CD4-positive, alpha-beta T cell treated with Interleukin-1 beta for 1 hour (primary cell): ENCODE measurements around the gene ENTPD2.
"Not testable (repeated sequence)": the region's sequence is repeated elsewhere in the genome, so short reads cannot be mapped to it uniquely, and the experiment has no call there.

ENCODE experiments used
- DNase-seq, 2 donors: peaks; one replicate each; pipeline ENCODE4 v3.0.0-alpha.2; 2020 to 2022

Gene ENTPD2

DNA sequence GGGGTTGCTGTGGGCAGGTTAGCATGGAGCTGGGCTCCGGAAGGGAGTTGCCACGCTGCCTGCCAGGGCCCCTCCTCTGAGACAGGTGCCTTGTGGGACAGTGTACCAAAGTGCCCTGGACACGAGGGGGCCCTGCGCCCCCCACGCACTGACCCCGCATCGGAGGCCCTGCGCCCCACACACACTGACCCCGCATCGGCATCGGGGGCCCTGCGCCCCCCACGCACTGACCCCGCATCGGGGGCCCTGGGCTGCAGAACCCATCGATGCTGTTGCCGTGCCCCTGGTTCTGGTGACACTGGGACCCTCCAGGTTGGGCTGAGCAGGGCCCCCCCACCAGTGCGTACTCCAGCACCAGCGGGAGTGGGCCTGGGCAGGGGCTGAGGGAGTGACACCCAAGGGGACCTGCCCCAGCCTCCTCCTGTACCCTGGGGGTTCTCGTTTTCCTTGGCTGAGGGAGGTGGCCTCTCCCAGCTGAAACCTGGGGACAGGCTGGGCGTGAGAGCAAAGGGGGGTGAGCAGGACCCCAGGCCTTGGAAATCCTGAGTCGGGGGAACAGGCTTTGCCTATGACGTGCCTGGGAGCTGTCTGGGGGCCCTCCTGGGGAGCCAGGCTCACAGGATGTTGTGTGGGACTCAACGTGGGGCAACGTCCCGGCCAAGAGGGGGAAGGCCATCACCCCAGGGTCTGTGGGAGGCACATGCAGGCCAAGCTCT is 9.6 kb upstream of the ENTPD2 start:
- no peak for DNase-seq

DNA sequence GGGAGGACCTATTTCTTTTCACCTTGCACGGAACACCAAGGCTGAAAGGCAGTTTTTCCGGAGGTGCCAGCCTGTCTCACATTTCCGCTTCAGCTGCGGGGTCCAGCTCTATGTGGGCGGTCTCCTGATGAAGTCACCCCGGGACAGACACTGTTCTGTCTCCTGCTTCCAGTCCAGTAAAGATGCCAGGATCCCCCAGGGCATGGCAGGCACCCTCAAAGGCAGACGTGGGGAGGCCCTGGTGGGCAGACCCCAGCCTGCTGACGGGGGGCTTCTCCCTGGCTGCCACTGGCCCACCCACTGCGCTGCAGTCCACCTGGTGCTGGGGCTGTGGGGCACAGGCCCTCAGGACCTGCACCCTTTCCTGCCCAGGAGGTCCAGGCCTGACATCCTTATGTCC is 8.9 kb upstream of the ENTPD2 start:
- not testable (repeated sequence) for DNase-seq

DNA sequence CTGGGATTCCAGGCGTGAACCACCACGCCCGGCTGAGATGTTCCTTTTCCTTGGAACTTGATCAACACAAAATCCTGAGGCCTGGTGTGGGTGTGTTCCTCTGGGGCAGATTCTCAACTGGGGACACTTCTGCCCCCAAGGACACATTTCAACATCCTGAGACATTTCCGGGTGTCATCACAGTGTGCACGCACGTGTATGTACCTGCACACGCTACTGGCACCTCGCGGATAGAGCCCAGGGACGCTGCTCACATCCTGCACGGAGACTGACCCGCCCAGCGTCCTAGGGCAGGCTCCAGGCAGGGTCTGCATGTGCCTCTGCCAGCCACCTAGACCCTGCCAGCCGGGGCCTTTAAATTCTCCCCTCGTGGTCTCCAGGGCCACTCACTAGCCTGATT is 8.5 kb upstream of the ENTPD2 start:
- DNase-seq, result no peak

DNA sequence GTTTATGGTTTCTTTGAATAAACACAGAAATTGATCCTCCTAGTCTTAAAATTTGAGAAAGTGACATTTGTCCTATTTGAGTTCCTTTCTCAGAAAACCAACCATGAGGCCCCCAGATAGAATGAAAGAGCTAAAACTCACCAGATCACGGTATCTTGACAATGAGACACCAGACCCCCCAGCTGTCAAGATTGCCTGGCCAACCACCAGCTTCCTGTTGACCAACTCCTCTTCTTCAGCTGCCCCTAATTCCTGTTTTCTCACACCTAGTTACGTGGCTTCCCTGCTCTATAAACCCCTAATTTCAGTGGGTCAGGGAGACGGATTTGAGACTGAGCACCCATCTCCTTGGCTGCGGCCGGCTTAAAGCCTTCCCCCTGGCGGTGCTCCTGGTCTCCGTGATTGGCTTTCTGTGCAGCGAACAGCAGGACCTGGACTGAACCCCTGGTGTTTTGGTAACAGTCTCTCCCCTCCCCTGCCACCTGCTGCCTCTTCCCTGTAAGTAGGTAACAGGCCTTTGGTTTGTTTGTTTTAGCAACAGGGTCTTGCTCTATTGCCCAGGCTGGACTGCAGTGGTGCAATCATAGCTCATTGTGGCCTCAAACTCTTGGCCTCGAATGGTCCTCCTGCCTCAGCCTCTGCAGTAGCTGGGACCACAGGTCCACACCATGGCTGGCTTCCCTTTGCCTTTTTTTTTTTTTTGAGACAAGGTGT is 4.8 kb upstream of the ENTPD2 start:
- DNase-seq, result no peak

DNA sequence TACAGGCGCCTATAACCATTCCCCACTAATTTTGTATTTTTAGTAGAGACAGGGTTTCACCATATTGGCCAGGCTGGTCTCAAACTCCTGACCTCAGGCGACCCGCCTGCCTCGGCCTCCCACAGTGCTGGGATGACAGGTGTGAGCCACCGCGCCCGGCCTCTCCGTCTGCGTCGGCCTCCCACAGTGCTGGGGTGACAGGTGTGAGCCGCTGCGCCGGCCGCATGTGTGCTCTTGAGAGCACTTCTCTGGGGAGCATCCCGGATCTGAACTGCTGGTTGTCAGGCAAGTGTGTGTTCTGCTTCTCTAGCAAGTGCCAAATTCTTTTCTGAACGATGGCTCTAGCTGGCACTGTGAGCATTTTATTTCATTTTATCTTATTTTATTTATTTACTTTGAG is 3.7 kb upstream of the ENTPD2 start:
- DNase-seq, result no peak

DNA sequence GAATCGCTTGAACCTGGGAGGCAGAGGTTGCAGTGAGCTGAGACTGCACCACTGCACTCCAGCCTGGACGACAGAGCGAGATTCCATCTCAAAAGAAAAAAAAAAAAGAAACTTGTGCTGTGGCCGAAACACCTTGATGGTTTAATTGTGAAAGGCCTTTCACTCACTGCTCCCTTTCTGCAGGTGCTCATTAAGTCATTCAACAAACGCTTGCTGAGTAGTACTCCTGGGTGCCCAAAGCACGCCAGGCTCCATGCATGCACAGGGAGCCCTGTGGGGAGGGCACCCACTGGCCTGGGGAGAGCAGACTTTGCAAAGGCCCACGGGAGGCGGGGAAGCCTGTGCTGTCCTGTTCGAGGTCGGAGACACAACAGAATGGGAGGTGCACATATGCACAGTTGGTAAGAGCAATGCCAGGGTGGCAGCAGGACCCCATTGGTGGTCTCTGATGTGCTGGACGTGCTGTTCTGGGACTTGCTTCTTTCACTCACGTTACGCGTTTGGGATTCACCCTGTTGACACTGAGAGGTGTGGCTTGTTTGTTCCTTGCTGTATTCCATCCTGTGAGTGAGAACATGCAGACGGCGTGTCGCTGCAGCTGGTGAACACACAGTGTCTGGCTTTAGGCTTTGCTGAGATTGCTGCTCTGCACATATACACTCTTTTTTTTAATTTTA is 3.0 kb upstream of the ENTPD2 start:
- DNase-seq, result no peak

DNA sequence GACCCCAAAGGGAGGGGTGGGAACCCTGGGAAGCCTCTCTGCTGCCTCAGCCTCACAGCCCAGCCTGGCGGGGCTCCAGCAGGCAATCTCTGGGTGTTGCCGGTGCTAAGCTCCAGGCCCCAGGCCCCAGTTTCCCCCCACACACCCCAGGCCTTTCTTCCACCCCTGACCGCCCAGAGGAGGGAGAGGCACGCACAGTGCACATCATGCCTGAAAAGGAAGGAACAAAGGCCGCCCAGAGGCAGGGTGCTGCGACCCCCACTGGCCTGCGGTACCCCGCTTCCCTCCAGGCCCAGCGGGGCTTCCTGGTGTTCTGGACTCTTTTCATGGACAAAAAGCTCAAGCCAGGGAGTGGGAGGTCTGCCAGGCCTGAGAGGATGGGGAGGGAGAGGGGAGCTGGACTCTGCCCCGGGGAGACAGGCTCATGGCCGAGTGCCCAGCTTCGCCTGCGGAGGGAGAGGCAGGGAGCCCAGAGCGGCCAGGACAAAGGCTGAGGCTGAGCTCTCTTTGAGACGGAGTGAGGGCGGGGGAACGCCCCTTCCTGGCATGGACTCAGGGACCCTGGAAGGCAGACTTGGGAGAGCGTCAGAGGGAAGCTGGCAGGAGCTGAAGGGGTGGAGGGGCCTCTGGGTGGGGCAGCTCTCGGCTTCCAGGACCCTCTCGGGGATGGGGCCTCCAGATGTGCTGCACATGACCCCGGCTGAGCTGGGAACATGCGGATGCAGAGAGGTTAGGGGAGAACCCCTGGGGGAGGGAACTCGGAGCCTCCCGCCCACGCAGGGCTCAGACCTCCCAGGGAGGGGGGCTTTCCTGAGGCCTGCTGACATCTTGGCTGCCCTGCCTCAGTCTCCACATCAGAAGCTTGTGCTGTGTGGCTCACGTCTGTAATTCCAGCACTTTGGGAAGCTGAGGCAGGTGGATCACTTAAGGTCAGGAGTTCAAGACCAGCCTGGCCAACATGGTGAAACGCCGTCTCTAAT is 1.8 kb upstream of the ENTPD2 start:
- DNase-seq, result no peak

DNA sequence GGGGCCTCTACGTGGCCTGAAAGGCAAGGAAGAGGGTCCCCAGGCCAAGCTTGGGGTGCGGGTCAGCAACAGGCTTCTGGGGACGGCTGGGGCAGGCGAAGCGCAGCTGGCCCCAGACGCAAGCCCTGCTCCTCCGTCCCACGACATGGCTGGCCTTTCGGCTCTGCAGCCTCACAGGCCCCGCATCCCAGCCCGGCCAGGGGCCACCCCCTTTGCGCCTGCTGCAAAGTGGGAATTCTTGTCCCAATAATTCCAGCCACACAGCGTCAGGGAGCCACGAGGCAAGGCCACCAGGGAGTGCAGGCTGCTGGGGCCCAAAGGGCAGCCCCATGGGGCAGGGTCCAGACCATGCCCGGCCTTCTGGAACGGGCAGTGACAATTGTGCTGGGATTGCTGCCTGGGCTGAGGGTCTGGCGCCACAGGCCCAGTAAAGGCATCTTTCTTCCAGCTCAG is 1.1 kb upstream of the ENTPD2 start:
- DNase-seq, result no peak

DNA sequence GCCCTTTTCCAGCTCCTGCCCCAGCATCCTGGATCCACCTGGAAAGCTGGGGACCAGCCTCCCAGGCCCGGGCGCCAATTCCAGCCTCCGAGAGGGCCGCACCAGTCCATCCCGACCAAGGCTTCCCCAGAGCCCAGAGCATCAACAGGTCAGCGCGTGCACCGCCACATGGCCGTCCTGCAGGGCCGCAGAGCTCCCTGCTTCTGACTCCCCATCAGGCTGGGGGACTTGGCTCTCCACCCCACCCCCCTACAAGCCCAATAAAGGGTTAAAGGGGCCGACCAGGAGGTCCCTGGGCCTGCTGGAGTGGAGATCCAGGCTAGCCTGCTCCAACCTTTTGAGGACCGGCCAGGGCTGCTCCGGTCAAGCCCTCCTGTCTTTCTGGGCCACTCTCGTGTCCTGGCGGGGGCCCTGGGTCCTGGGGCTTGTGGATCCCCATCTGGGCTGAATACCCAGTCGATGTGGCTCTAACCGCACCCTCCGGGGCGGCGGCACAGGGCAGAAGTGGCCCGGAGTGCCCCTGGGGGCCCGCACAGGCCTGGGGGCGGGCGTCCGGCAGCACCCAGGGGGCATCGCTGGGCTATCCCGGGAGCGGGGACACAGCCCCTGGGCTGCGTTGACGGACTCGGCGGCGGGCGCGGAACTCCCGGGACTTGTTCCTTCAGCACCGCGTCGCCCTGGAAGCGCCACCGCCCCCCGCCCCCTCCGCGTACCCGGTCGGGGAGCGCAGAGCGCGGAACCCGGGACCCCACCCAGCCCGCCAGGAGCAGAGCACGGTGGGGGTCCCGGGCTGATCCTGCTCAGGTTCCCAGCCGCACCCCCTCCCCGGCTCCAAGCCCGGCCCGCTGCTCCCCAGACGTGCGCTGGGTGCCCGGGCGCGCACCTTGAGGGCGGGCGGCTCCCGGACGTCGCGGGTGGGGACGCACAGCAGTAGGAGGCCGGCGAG is 590 bp downstream of the ENTPD2 start:
- no peak for DNase-seq

DNA sequence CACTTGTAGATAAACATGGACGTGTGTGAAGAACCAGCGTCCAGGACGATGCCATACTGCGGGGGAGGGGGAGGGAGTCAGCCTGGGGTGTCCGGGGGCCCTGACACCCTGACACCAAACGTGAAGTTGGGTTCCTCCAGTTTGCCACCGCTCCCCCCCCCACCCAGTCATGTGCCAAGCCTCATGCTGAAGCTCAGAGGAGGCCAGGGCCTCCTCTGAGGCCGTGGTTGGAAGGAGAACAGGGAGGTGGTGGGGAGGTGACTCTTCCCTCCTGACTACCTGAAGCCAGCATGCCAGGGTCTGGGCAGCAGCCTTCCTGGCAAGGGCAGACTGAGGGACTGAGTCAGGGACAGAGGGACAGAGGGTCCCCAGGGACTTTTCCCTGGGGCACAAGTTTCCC is 1.6 kb downstream of the ENTPD2 start:
- no peak for DNase-seq

DNA sequence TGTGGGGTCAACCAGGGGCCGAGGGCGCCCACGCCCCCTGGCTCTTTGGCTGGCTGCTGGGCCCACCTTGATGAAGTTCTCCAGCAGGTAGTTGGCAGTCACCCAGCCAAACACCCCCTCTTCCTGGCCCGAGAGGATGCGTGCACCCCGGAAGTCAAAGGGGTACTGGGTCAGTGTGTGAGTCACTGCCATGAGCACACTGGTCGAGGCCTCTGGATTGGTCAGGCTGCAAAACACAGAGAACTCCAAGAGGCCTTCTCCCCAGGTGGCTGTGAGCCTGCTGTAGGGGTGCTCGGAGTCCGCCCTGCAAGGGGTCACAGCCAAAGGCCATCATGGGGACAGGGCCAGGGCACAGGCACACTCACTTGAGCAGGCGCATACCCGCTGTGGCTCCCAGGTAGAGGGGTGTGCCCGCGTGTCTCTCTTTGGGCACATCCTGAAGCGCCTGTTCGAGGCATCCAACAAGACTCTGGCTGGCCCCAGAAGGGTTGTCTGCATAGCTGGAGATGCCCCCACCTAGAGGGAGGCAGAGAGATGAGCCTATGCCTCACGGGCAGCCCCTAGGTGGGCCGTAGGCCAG is 2.6 kb downstream of the ENTPD2 start:
- no peak for DNase-seq

DNA sequence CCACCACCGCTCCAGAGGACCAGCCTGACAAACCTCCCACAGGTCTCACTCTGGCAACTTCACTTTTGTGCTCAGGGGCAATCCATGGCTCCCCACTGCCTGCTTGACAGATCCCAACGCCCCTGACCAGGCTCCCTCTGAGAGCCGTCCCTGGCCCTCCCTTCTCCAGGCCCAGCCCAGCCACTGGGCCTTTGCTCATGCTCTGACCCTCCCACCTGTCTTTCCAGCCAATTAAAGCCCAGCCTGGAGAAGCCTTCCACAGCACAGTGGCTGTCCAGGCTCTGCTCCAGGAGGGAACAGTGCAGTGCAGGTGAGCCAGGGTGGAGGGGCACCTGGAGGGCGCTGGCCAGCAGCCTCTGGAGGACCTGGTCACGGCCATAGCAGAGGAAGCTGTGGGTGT is 3.3 kb downstream of the ENTPD2 start:
- DNase-seq, result no peak

DNA sequence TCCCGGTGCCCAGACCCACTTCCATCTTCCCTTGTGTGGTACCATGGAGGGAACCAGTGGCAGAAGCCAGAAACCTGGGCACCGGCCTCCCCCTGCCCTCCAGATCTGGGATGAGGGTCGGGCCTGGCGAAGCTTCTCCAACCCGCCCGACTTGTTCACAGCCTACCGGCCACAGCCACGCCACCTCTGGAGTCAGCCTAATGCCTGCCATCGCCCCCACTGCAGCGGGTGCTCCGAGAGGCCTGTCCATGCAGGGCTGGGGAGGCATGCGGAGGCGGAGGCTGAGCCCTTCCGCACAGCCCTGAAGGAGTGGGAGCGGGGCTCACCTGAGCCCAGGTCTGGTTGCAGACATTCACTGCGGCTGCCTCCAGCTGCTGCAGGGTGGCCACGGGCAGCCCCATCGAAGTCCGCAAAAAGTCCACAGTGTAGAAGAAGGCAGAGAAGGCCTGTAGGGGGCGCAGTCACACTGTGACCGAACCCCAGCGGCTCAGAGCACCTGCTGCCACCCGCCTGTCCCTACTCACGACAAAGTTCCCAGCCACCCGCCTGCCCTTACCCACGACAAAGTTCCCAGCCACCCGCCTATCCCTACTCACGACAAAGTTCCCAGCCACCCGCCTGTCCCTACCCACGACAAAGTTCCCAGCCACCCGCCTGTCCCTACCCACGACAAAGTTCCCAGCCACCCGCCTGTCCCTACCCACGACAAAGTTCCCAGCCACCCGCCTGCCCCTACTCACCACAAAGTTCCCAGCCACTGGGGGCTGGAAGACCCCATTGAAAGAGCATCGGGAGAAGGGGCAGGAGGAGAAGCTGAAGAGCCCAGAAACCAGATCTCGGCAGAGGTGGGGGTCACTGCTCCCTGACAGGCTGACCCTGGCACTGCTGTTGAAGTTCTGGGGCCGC is 4.1 kb downstream of the ENTPD2 start:
- DNase-seq, result peak; percentile 52 to 66

DNA sequence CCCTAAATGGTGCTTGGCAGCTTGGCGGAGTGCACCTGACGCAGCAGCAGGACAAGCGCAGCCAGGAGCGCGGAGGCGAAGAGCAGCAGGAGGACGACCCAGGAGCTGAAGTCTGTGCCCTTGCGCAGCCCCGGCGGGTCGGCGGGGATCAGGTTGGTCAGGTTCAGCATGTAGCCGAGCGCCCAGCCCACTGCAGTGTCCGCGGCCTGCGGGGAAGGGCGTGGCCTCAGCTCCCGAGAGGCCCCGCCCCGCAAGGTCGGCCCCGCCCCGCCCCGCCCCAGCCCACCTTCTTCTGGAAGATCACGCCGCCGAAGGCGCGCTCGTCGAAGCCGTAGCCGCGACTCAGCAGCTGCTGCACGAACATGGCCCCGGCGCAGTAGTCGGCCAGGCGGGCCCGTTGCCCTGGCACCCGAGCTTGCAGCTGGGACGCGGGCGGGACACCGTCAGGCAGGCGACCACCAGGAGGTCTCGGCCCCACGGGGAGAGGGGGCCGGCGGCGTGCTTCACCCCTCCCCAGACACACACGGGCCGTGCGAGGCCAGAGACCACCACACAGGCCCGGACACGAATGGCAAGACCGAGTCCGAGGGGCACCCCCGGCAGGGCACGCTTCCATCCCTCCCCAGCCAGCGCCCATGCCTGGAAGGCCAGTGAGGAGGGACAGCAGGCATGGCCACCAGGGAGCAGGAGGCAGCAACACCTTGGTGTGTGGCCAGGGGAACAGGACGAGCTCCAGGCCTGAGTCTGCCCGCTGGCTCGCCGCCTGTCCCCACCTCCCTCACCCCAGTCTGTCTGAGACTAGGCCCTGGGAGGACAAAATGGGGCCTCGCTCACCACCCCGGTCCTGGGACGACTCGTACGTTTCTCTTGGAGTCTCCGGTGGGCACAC is 5.0 kb downstream of the ENTPD2 start:
- DNase-seq, result no peak

DNA sequence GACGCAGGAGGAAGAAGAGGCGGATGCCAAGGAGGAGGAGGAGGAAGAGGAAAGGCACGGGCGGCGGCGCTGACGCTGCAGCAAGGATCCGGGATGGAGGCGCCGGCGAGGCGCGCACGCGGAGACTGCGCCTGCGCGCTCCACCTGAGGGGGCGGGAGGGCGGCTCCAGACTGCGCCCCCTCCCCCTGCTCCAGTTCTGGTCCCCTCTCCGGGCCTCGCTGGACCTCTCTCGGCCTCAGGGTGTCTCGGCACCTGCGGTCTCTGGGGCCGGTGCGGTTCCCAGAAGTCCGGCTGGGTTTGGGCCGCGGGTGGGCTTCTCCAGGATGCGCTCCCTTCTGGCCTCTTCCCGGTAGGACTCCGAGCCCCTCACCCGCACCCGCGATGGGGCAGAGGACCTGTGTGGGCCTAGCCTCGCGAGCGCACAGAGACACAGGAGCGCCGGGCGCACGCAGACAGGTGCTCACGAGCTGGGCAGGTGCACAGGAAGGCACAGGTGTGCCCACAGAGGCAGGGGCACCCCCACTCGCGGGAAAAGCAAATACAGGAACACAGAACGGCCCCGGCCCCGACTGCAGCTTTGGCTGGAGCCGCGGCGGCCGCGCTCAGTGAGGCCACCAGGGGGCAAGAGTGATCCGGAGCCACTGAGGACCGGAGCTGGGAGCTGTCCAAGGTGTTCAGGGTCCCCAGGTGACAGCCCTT is 7.6 kb downstream of the ENTPD2 start, which contains the start of gene NPDC1:
Gene NPDC1, minus strand, starts transcription at position 90 of the 700 bp plus-strand sequence. CDS start 188 bp downstream, outside the sequence.
- peak; percentile 80 to 84 for DNase-seq

DNA sequence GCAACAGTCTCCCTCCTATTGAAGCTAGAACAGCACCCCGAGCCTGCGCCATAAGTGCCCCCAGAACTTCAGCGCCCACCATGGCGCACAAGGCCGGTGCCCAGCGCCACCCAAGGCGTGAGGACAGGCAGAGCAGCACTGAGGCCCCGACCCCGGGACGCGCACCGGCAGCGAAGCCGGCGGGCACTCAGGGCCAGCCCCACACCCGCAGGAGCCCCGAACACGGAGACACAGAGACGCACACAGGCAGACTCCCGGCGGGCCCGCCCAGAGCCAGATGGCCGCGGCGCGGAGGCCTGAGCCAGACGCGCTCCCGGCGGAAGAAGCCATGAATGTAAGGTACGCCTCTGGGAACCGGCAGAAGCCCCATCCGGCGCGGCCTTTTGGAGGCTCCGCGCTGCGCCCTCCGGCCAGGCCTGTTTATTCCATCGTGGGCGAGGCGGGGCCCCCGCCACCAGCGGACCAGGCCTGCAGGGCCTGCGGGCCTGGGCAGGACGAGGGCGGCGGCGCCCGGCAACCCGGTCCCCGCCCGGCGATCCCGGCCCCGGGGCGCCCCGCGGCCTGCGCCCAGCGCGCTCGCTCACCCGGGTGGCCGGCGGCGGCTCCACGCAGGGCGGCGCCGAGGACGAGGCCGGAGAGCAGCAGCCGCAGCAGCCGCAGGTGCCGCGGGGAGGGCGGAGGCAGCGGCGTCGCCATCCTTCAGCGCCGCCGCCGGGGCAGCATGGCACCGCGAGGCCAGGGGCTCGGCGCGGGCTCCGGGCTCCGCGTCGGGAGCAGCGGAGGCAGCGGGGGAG is 8.4 kb downstream of the ENTPD2 start:
- DNase-seq, result no peak

DNA sequence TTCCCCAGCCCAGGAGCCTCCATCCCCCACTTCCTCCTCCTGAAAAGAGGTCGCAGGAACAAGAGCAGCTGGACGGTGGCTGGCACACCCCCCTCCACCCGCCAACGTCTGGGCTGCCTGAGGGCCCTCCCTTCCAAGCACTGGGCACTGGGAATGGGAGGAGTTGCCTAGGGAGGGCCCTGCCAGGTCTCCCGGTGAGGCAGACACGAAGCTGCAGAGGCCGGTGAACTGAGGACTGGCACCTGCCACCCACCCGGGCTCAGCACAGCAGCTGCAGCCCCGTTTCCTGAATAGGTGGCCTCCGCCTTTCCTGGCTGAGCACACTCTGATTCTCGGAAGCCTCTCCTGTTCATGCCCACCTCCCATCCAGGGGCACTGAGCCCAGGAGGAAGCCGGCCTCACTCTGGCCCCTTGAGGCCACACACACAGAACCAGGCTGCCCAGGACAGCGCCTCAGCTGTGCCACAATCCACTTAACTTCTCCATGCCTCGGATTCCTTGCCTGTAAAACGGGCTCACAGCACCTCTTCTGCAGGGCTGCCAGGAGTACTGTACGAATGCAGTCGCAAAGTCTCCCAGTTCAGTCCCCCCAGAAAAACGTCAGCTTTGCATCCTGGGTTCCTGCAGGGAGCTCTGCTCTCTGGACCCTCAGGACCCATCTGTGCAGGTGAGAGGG is 9.2 kb downstream of the ENTPD2 start:
- DNase-seq, result no peak
